ENCODE data around the gene PRPSAP1.
A peak's percentile ranks its signal among the peaks of the same experiment; 100 is the strongest.

The PRPSAP1 gene

GRCh38 chr17:76267051-76267576, 86.6 kb downstream of the PRPSAP1 start:
- no peak for DNase-seq (ENCODE audit: low read depth in 1 of 2, low spot score in 1 of 2)

GRCh38 chr17:76266244-76266938, 87.3 kb downstream of the PRPSAP1 start:
- DNase-seq (ENCODE audit: low read depth in 1 of 2, low spot score in 1 of 2) = no peak

- no peak for DNase-seq (ENCODE audit: low read depth in 1 of 2, low spot score in 1 of 2)
Observed at GRCh38 chr17:76265624-76266243, 88.0 kb downstream of the PRPSAP1 start.

GRCh38 chr17:76264755-76265623, 88.7 kb downstream of the PRPSAP1 start, which contains the start of gene UBALD2:
UBALD2 (plus strand) TSS chr17:76265348; CDS start chr17:76265506, 158 bp downstream.
- DNase-seq (ENCODE audit: low read depth in 1 of 2, low spot score in 1 of 2) = peak; percentile 95 to 98

- no peak for DNase-seq (ENCODE audit: low read depth in 1 of 2, low spot score in 1 of 2)
Observed at GRCh38 chr17:76264425-76264754, 89.3 kb downstream of the PRPSAP1 start.

- DNase-seq (ENCODE audit: low read depth in 1 of 2, low spot score in 1 of 2) = no peak
Observed at GRCh38 chr17:76263896-76264295, 89.8 kb downstream of the PRPSAP1 start.

- DNase-seq (ENCODE audit: low read depth in 1 of 2, low spot score in 1 of 2) = no peak
Observed at GRCh38 chr17:76262732-76263344, 90.9 kb downstream of the PRPSAP1 start.

- DNase-seq (ENCODE audit: low read depth in 1 of 2, low spot score in 1 of 2) = no peak
Observed at GRCh38 chr17:76261421-76262215, 92.1 kb downstream of the PRPSAP1 start.

- DNase-seq (ENCODE audit: low read depth in 1 of 2, low spot score in 1 of 2) = no peak
Observed at GRCh38 chr17:76260669-76261068, 93.0 kb downstream of the PRPSAP1 start.

GRCh38 chr17:76260220-76260619, 93.5 kb downstream of the PRPSAP1 start:
- no peak for DNase-seq (ENCODE audit: low read depth in 1 of 2, low spot score in 1 of 2)
